NCI-H748 (cell line): ENCODE measurements around the gene IL1RAPL1.

Experiments
- DNase-seq: peaks from one replicate; lab custom pipeline; 2025; ENCODE audit not compliant: unreplicated experiment; lab: John Stamatoyannopoulos, UW

Gene IL1RAPL1

GRCh38 chrX:29858714-29859113 is 1271.5 kb downstream of the IL1RAPL1 start:
- DNase-seq = no peak

GRCh38 chrX:29862126-29862677 is 1275.0 kb downstream of the IL1RAPL1 start:
- no peak for DNase-seq

- DNase-seq = no peak
Measured at GRCh38 chrX:29867971-29868370, 1280.7 kb downstream of the IL1RAPL1 start.

DNA sequence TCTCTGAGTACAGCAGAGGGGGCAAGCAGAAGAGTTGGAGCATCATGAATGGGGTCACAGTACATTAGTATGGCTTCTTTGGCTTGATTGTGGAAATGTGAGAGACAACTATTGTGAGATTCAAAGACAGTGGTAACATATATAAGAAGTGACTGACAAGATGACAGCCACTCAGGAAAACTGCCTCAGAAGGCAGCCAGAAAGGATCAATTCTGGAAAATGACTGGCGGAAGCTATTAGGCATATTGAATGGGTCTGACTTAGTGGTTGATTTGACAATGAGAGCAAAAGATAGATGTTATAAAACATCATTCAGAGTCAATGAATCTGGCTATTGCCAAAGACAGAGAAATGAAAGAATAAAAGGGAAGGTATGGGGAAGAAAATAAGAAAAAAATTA is 1282.6 kb downstream of the IL1RAPL1 start:
- no peak for DNase-seq

GRCh38 chrX:29870608-29871007 is 1283.4 kb downstream of the IL1RAPL1 start:
- DNase-seq = no peak

- no peak for DNase-seq
Measured at GRCh38 chrX:29872831-29873230, 1285.6 kb downstream of the IL1RAPL1 start.

GRCh38 chrX:29876733-29877132 is 1289.5 kb downstream of the IL1RAPL1 start:
- no peak for DNase-seq

GRCh38 chrX:29880977-29881376 is 1293.7 kb downstream of the IL1RAPL1 start:
- DNase-seq = no peak

DNA sequence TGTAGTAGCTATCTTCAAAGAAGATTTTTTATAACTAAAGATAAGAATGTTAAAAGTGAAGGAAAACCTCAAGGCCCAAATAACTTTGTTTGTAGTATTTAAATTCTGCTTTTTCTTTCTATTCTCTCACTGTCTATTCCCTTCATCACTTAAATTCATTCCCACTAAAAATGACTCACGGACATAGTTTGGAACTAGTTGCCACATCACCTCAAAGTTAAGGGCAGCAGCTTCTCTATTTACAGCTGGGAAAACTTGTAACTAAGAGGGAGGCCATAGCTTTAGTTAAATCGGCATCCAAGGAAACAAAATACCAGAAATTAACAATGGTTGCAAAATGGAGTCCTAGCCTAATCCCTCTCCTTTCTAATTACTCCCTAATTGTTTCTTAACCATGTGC is 1302.8 kb downstream of the IL1RAPL1 start:
- DNase-seq = no peak

DNA sequence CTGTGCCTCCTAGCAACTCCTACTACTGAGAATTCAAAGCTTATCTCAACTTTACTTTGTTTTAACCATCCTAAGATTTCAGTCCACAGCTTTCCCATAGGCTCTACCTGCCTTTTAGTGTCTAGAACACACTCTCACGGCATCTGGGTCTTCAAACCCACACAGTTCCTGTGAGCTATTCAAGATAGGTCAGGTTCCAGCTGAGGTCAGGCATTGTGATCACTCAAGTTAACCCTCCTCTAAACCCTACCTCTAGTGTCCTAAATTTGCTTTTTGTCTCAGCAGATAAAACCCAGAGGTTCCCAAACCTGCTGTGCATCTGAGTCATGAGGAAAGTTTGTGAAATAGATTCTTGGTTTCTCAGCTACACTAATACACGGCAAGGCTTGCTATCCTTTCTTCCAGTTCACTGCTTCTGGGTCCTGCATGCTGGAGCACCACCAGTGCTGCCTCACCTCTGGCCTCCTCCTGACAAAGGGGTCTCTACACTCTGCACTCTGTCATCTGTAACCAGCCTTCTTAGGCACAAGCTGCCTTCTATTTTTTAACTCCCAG is 1303.5 kb downstream of the IL1RAPL1 start:
- no peak for DNase-seq

- DNase-seq = no peak
Measured at GRCh38 chrX:29902004-29902403, 1314.8 kb downstream of the IL1RAPL1 start.

GRCh38 chrX:29903360-29903759 is 1316.1 kb downstream of the IL1RAPL1 start:
- DNase-seq = no peak

- no peak for DNase-seq
Measured at GRCh38 chrX:29911673-29912072, 1324.4 kb downstream of the IL1RAPL1 start.

DNA sequence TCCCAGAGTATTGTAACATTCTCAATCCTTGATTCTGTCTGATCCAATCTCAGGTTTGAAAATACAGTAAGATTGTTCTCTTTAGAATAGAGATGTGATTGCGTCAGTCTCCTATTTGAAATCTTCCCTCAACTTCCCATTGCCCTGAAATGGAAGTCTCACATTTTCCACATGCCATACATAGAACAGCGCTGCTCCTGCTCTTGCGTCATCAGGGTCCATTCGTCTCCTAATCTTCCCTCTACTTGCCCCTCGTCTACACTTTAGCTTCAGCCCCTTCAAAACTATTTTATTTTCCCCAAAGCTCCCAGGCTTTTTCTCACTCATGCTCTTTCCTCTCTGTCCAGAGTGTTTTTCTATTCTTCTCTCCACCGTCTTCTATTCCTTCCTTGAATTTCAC is 1326.4 kb downstream of the IL1RAPL1 start:
- no peak for DNase-seq

GRCh38 chrX:29922607-29923006 is 1335.4 kb downstream of the IL1RAPL1 start:
- no peak for DNase-seq

- no peak for DNase-seq
Measured at GRCh38 chrX:29926056-29926455, 1338.8 kb downstream of the IL1RAPL1 start.

DNA sequence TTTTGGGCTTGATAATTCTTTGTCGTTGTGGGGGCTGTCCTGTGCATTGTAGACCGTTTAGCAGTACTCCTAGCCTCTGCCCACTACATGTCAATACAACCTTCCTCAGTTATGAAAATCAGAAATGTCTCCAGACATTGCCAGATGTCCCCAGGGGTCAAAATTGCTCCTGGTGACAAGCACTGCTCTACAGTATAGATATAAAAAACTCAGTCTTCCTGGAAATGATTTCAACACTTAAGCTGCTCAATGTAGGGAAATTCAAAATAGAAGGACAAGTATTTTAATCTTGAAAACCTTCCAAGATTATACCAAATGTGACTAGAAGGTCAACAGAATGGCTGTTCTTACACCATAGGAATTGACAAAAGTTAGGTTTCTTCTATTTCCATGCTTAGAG is 1339.4 kb downstream of the IL1RAPL1 start:
- no peak for DNase-seq

GRCh38 chrX:29935455-29935854 is 1348.2 kb downstream of the IL1RAPL1 start:
- no peak for DNase-seq

DNA sequence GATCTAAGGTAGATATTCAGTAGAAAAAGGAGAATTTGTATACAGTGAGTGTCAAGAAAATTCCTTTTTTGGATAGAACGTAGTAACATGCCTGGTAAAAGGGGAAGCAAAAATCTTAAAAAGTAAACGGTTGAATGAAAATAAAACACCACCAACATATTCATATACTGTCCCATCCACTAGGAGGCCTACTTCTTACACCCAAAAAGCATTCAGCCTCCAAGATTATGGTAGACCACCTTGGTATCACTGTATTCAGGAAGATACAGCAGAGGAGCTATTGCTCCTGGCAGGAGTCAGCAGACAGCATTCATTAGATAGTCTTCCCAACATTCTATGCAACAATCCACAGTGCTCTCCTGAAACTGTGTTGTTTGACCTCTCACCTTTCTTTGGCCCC is 1353.5 kb downstream of the IL1RAPL1 start:
- DNase-seq = no peak

GRCh38 chrX:29941287-29941686 is 1354.0 kb downstream of the IL1RAPL1 start:
- DNase-seq = no peak

DNA sequence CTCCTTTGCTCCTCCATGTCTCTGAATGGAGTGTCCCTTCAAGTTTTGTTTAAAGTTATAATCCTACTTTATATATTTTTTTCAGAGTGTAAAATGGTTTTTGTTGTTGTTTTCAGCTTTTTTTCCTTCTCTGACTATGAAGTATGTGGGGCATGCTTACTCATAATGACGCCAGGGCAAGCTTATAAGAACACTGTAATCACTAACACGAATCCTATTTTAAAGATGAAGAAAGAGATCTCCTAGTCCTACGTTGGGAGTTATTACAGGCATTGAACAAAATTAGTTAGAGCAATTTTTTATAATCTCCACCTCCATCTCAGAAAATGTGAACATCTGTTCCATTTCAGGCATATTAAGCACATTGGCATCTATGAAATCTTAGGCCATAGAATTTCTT is 1360.0 kb downstream of the IL1RAPL1 start:
- no peak for DNase-seq

DNA sequence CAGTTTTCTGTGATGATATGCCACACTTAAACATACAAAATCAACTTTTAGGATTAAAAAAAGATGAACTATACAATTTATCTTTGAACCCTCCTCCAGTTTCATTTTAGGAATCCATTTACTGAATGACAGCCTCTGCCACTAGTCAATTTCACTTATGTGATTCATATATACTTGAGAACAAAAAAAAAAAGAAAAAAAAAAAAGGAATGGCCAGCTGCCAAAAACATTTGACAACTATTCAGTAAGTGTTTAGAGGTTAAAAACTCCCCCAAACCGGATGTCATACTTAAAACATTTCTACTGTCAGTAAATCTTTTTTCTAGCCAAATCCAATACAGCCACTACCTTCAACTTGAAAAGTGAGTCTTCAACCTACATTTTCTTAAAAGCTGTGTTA is 1361.4 kb downstream of the IL1RAPL1 start:
- no peak for DNase-seq

GRCh38 chrX:29952016-29952415 is 1364.8 kb downstream of the IL1RAPL1 start:
- no peak for DNase-seq
